Body of pancreas (tissue), 4 donors: ENCODE data around the gene CTNNB1.

Experiments used
- CTCF ChIP-seq, 7 experiments: fragments of 450-650 bp in 4 of 7; fragments of 200-600 bp in 3 of 7; sonication (generic) in 3 of 7; IDR thresholded peaks; one replicate each; pipeline ENCODE4 v1.5.1; 2016 to 2019; ENCODE audit warnings: antibody characterized with exemption in 7 of 7
- POLR2A ChIP-seq, 3 donors: fragments of 450-650 bp; IDR thresholded peaks; one replicate each; pipeline ENCODE4 v1.6.1; 2016; ENCODE audit warnings: antibody characterized with exemption in 3 of 3, mild to moderate bottlenecking in 2 of 3

DNA sequence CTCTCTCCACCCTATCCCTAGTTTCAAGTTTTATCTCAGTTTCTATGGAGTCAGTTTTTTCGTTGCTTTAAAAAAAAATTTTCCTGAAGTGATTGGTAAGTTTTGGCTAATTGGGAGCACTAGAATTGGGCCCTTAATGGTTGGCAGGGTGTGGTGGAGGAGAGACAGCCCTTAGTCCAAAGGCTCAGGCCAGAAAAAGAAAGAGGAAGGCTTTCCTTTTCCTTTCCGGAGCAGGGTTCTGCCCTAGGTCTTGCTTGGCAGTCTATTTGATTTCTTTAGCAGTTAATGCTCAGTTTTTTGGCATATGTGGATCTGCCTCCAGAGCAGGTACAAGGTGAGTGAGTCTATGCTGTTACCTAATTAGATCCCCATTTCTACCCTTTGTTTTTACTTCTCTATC lies 22.7 kb downstream of the CTNNB1 start:
- TF ChIP-seq CTCF (IDR thresholded peaks at IDR 0.05), result no peak
- no peak for TF ChIP-seq POLR2A (IDR thresholded peaks at IDR 0.05)
